DMS79 (cell line): ENCODE results near the gene GBX2.

Source experiments
- DNase-seq: peaks from one replicate; lab custom pipeline; 2025; lab: John Stamatoyannopoulos, UW

GBX2 gene

GRCh38 chr2:236168110-236169080 lies at the start of gene GBX2:
Gene GBX2 (minus strand): TSS chr2:236168386. CDS start chr2:236167971, 415 bp downstream.
- peak; percentile 58 for DNase-seq

- DNase-seq, result no peak
Observed at GRCh38 chr2:236217926-236218325, 49.7 kb upstream of the GBX2 start.

GRCh38 chr2:236216711-236217110 lies 48.5 kb upstream of the GBX2 start:
- no peak for DNase-seq

GRCh38 chr2:236215761-236216333 lies 47.7 kb upstream of the GBX2 start:
- DNase-seq, result no peak

- no peak for DNase-seq
Observed at GRCh38 chr2:236215196-236215595, 47.0 kb upstream of the GBX2 start.

GRCh38 chr2:236214376-236214995 lies 46.3 kb upstream of the GBX2 start:
- no peak for DNase-seq

- no peak for DNase-seq
Observed at GRCh38 chr2:236211296-236211695, 43.1 kb upstream of the GBX2 start.

GRCh38 chr2:236210536-236210935 lies 42.4 kb upstream of the GBX2 start:
- DNase-seq, result no peak

GRCh38 chr2:236209996-236210395 lies 41.8 kb upstream of the GBX2 start:
- DNase-seq, result no peak

- DNase-seq, result no peak
Observed at GRCh38 chr2:236209535-236209934, 41.3 kb upstream of the GBX2 start.

- no peak for DNase-seq
Observed at GRCh38 chr2:236208019-236208926, 40.1 kb upstream of the GBX2 start.

GRCh38 chr2:236207472-236207871 lies 39.3 kb upstream of the GBX2 start:
- DNase-seq, result no peak

GRCh38 chr2:236205867-236206645 lies 37.9 kb upstream of the GBX2 start:
- no peak for DNase-seq

GRCh38 chr2:236204953-236205352 lies 36.8 kb upstream of the GBX2 start:
- no peak for DNase-seq

GRCh38 chr2:236200378-236200777 lies 32.2 kb upstream of the GBX2 start:
- no peak for DNase-seq

- no peak for DNase-seq
Observed at GRCh38 chr2:236196366-236196765, 28.2 kb upstream of the GBX2 start.

GRCh38 chr2:236195726-236196125 lies 27.5 kb upstream of the GBX2 start:
- DNase-seq, result no peak

GRCh38 chr2:236194786-236195185 lies 26.6 kb upstream of the GBX2 start:
- DNase-seq, result no peak

GRCh38 chr2:236193026-236193425 lies 24.8 kb upstream of the GBX2 start:
- no peak for DNase-seq

- no peak for DNase-seq
Observed at GRCh38 chr2:236190674-236191073, 22.5 kb upstream of the GBX2 start.

GRCh38 chr2:236184701-236185100 lies 16.5 kb upstream of the GBX2 start:
- DNase-seq, result no peak
